Type B pancreatic cell (in vitro differentiated cells): ENCODE data around the gene IGF2. TPM values are rescaled to one million over a fixed set of nuclear protein-coding genes. Genes with fewer than 3 reads are reported as not detected.

Experiments
- DNase-seq: peaks from one replicate; pipeline ENCODE4 v3.0.0; 2021; ENCODE audit warnings: mixed read lengths; ENCODE audit not compliant: unreplicated experiment; ENCODE audit errors: extremely low spot score
- H3K27ac Mint-ChIP-seq: 2 replicates; pipeline ENCODE4 v1.8.0; 2021; ENCODE audit warnings: mild to moderate bottlenecking, mixed read lengths
- H3K27me3 Mint-ChIP-seq: 2 replicates; pipeline ENCODE4 v1.8.0; 2021; ENCODE audit warnings: mixed read lengths
- H3K36me3 Mint-ChIP-seq: 2 replicates; pipeline ENCODE4 v1.8.0; 2021; ENCODE audit warnings: mixed read lengths
- H3K4me1 Mint-ChIP-seq: one replicate; pipeline ENCODE4 v1.8.0; 2021; ENCODE audit warnings: mixed read lengths; ENCODE audit not compliant: unreplicated experiment
- H3K4me3 Mint-ChIP-seq: 2 replicates; pipeline ENCODE4 v1.8.0; 2021; ENCODE audit warnings: mild to moderate bottlenecking, mixed read lengths
- H3K9me3 Mint-ChIP-seq: 2 replicates; pipeline ENCODE4 v1.8.0; 2021; ENCODE audit warnings: mixed read lengths
- CTCF ChIP-seq: fragments of 200-600 bp; sonication (generic); conservative IDR thresholded peaks from 2 replicates; pipeline ENCODE4 v1.5.0; 2021; ENCODE audit warnings: antibody characterized with exemption, mild to moderate bottlenecking
- total RNA-seq: library from RNA; stranded (reverse); gene quantifications from 2 replicates; pipeline ENCODE4 v1.2.1, GENCODE V29; 2021; ENCODE audit warnings: low replicate concordance

IGF2 gene
- total RNA-seq, 1 donor from 2014 or later: 2,350 TPM

GRCh38 chr11:2154889-2155288, 15.7 kb upstream of the IGF2 start:
- H3K27ac Mint-ChIP-seq: no peak overlapping the region
- no peaks in the 10 kb centered on the region for H3K36me3 Mint-ChIP-seq
- H3K27me3 Mint-ChIP-seq: peaks cover 13% of the 10 kb centered on the region
- H3K4me3 Mint-ChIP-seq: no peak overlapping the region
- H3K9me3 Mint-ChIP-seq: no peaks in the 10 kb centered on the region
- no peak for DNase-seq
- H3K4me1 Mint-ChIP-seq: peaks cover 14% of the 10 kb centered on the region
- TF ChIP-seq CTCF: no peak

GRCh38 chr11:2154195-2154585, 15.0 kb upstream of the IGF2 start:
- no peaks in the 10 kb centered on the region for H3K36me3 Mint-ChIP-seq
- H3K9me3 Mint-ChIP-seq: no peaks in the 10 kb centered on the region
- DNase-seq: no peak
- no peak for TF ChIP-seq CTCF
- H3K4me3 Mint-ChIP-seq: no peak overlapping the region
- no peak overlapping the region for H3K27ac Mint-ChIP-seq
- peaks cover 17% of the 10 kb centered on the region for H3K4me1 Mint-ChIP-seq
- peaks cover 15% of the 10 kb centered on the region for H3K27me3 Mint-ChIP-seq

- Mint-ChIP-seq H3K9me3 (no peaks in the 10 kb centered on the region), H3K4me3 (no peak overlapping the region), H3K27ac (no peak overlapping the region), H3K36me3 (no peaks in the 10 kb centered on the region), H3K27me3 (peaks cover 20% of the 10 kb centered on the region), H3K4me1 (peaks cover 17% of the 10 kb centered on the region)
- TF ChIP-seq CTCF: no peak
- DNase-seq: no peak
Observed at GRCh38 chr11:2153581-2154194, 14.5 kb upstream of the IGF2 start.

GRCh38 chr11:2151500-2152257, 12.5 kb upstream of the IGF2 start:
- no peak for DNase-seq
- no peaks in the 10 kb centered on the region for H3K36me3 Mint-ChIP-seq
- H3K27ac Mint-ChIP-seq: peak overlapping the region; percentile 57
- peak overlapping the region; percentile 48 for H3K4me3 Mint-ChIP-seq
- peaks cover 17% of the 10 kb centered on the region for H3K4me1 Mint-ChIP-seq
- H3K27me3 Mint-ChIP-seq: peaks cover 33% of the 10 kb centered on the region
- H3K9me3 Mint-ChIP-seq: no peaks in the 10 kb centered on the region
- peak; percentile 79 for TF ChIP-seq CTCF

GRCh38 chr11:2149864-2150847, 11.0 kb upstream of the IGF2 start:
- peak overlapping the region; percentile 36 for H3K4me3 Mint-ChIP-seq
- TF ChIP-seq CTCF: peak; percentile 77
- peak overlapping the region; percentile 67 for H3K27ac Mint-ChIP-seq
- peaks cover 22% of the 10 kb centered on the region for H3K4me1 Mint-ChIP-seq
- no peaks in the 10 kb centered on the region for H3K9me3 Mint-ChIP-seq
- no peaks in the 10 kb centered on the region for H3K36me3 Mint-ChIP-seq
- H3K27me3 Mint-ChIP-seq: peaks cover 48% of the 10 kb centered on the region
- DNase-seq: no peak
